GM12878 (cell line): ENCODE measurements around the gene ZNG1A. TPM values are rescaled to one million over a fixed set of nuclear protein-coding genes. Genes with fewer than 3 reads are reported as not detected.

Source experiments
- ATAC-seq: fragments of 200-7000 bp; cut with Tn5 transposase; 3 replicates; pipeline ENCODE4 v1.9.1; 2020; ENCODE audit warnings: mild to moderate bottlenecking, moderate library complexity
- BruUV-seq: library from RNA; stranded (reverse); fragments of 400-500 nt; replicated peaks from 2 replicates; lab custom pipeline; 2021; lab: Mats Ljungman, UMichigan
- CTCF ChIA-PET: fragments of 300-600 bp; sonication (Branson Sonifier 250); formaldehyde crosslinking; extraction: SDS; loops from one replicate; lab custom pipeline; 2021; ENCODE audit warnings: inconsistent platforms; lab: Yijun Ruan, JAX
- POLR2A ChIA-PET: fragments of 350-600 bp; formaldehyde crosslinking; extraction: SDS; loops from one replicate; lab custom pipeline; 2021; ENCODE audit warnings: inconsistent platforms; lab: Charles Lee
- RAD21 ChIA-PET: fragments of 300-600 bp; sonication (Branson Sonifier 250); formaldehyde crosslinking; loops from one replicate; lab custom pipeline; 2023; ENCODE audit warnings: antibody characterized with exemption; ENCODE audit not compliant: unreplicated experiment; lab: Charles Lee
- SMC1A ChIA-PET: fragments of 300-600 bp; sonication (Branson Sonifier 250); formaldehyde crosslinking; loops from one replicate; lab custom pipeline; 2023; ENCODE audit not compliant: unreplicated experiment, uncharacterized antibody; lab: Charles Lee
- DNase-seq: peaks from one replicate; pipeline ENCODE4 v3.0.0-alpha.2; 2011; ENCODE audit warnings: low read depth, low spot score
- FAIRE-seq: peaks from 3 replicates; lab custom pipeline; 2011; peaks lifted over from hg19 to GRCh38; lab: Jason Lieb, UNC
- H2AFZ ChIP-seq: 2 replicates; pipeline ENCODE4 v1.6.0; 2011; ENCODE audit warnings: low read depth, low read length, control low read depth; ENCODE audit not compliant: control insufficient read depth
- H3K27ac ChIP-seq: 2 replicates; pipeline ENCODE4 v1.5.1; 2011; ENCODE audit warnings: control low read depth; ENCODE audit not compliant: control insufficient read depth, insufficient read depth
- H3K27me3 ChIP-seq, 2 experiments: replicated peaks in 1 of 2; 2 replicates each; pipeline versions ENCODE4 v1.6.0 to v1.6.1; 2011; ENCODE audit warnings: low read length in 1 of 2; ENCODE audit not compliant: control insufficient read depth in 2 of 2, insufficient read depth in 2 of 2
- H3K36me3 ChIP-seq, 2 experiments: 2 replicates each; pipeline ENCODE4 v1.5.1; 2011; ENCODE audit warnings: low read length in 1 of 2; ENCODE audit not compliant: control insufficient read depth in 2 of 2, insufficient read depth in 2 of 2
- H3K4me1 ChIP-seq: 2 replicates; pipeline ENCODE4 v1.6.1; 2011; ENCODE audit warnings: mild to moderate bottlenecking, low read length, moderate library complexity, mixed read lengths; ENCODE audit not compliant: control insufficient read depth, insufficient read depth
- H3K4me2 ChIP-seq: 2 replicates; pipeline ENCODE4 v1.6.0; 2011; ENCODE audit warnings: control low read depth; ENCODE audit not compliant: control insufficient read depth, insufficient read depth
- H3K4me3 ChIP-seq: fragments of 200-600 bp; sonication (generic); 2 replicates; pipeline ENCODE4 v1.5.1; 2016
- H3K79me2 ChIP-seq: 2 replicates; pipeline ENCODE4 v1.6.0; 2011; ENCODE audit warnings: low read length; ENCODE audit not compliant: control insufficient read depth, insufficient read depth
- H3K9ac ChIP-seq: 2 replicates; pipeline ENCODE4 v1.8.0; 2011; ENCODE audit warnings: low read length, control low read depth, mixed read lengths; ENCODE audit not compliant: control insufficient read depth, insufficient read depth
- H3K9me3 ChIP-seq: replicated peaks from 3 replicates; pipeline ENCODE4 v1.5.1; 2011; ENCODE audit warnings: mild to moderate bottlenecking, low read length; ENCODE audit not compliant: control insufficient read depth, insufficient read depth
- H4K20me1 ChIP-seq: 2 replicates; pipeline ENCODE4 v1.6.0; 2011; ENCODE audit not compliant: control insufficient read depth, insufficient read depth
- CBX5 ChIP-seq: sonication (generic); IDR thresholded peaks from 2 replicates; pipeline ENCODE4 v1.6.1; 2016; ENCODE audit warnings: low read depth, moderate library complexity, mild to moderate bottlenecking, inconsistent platforms
- CEBPB ChIP-seq, 2 experiments: fragments of 150-350 bp in 1 of 2; IDR thresholded peaks; 2 replicates each; pipeline ENCODE4 v1.6.1; 2012 to 2014; ENCODE audit warnings: low read depth in 2 of 2, low read length in 2 of 2, borderline replicate concordance in 1 of 2, inconsistent platforms in 1 of 2
- CHD1 ChIP-seq: IDR thresholded peaks from 2 replicates; pipeline ENCODE4 v1.6.1; 2012; ENCODE audit warnings: low read depth, low read length, improper control_type of control experiment
- HSF1 ChIP-seq: fragments of 150-350 bp; IDR thresholded peaks from 2 replicates; pipeline ENCODE4 v1.6.1; 2014; ENCODE audit warnings: mild to moderate bottlenecking, low read depth, low read length
- IKZF2 ChIP-seq, 2 experiments: fragments of 450-650 bp; IDR thresholded peaks; 2 replicates each; pipeline ENCODE4 v1.6.1; 2017; ENCODE audit warnings: mild to moderate bottlenecking in 2 of 2, moderate library complexity in 2 of 2
- NFIC ChIP-seq: IDR thresholded peaks from 2 replicates; pipeline ENCODE4 v1.6.1; 2012; ENCODE audit warnings: low read depth, mild to moderate bottlenecking, inconsistent platforms, low read length, moderate library complexity
- NR2C1 ChIP-seq: fragments of 450-650 bp; IDR thresholded peaks from 2 replicates; pipeline ENCODE4 v1.6.1; 2017; ENCODE audit warnings: antibody characterized with exemption, mild to moderate bottlenecking, moderate library complexity
- SREBF2 ChIP-seq: IDR thresholded peaks from 2 replicates; pipeline ENCODE4 v1.6.1; 2012; ENCODE audit warnings: mild to moderate bottlenecking, low read length
- ZBED1 ChIP-seq: IDR thresholded peaks from 2 replicates; pipeline ENCODE4 v1.6.1; 2016; ENCODE audit warnings: borderline replicate concordance
- ZBTB40 ChIP-seq: fragments of 450-650 bp; IDR thresholded peaks from 2 replicates; pipeline ENCODE4 v1.6.1; 2016; ENCODE audit warnings: mild to moderate bottlenecking, moderate library complexity, borderline replicate concordance
- ZNF384 ChIP-seq: IDR thresholded peaks from 2 replicates; pipeline ENCODE4 v1.6.1; 2012; ENCODE audit warnings: low read depth, mild to moderate bottlenecking, low read length, improper control_type of control experiment, borderline replicate concordance
- WGBS: methylation state at CpG from one replicate; pipeline ENCODE4 v1.1.6; 2016; ENCODE audit warnings: low lambda C conversion rate; ENCODE audit not compliant: insufficient replicate concordance, insufficient coverage; ENCODE audit errors: missing lambda C conversion rate; 5-methylcytosine and 5-hydroxymethylcytosine counted together
- in situ Hi-C: fragments of 300-500 bp; cut with MboI; formaldehyde crosslinking; loops from 9 replicates; pipeline ENCODE4 v1.14.3; 2018; ENCODE audit warnings: mixed read lengths
- intact Hi-C: fragments of 100-400 bp; cut with micrococcal nuclease; formaldehyde crosslinking; loops from one replicate; pipeline ENCODE4 v1.14.2; 2022; ENCODE audit not compliant: unreplicated experiment
- polyA plus RNA-seq, 11 experiments: library from polyadenylated mRNA; depleted of rRNA in 4 of 11; unstranded in 6 of 11; stranded (reverse) in 5 of 11; fragments of >200 nt; fragmentation: Nextera tagmentation in 4 of 11; fragmentation: Illumina TruSeq in 1 of 11; extraction: Ambion mirVana in 4 of 11; extraction: Trizol in 1 of 11; gene quantifications; 1 replicate in 1 of 11; 2 replicates in 10 of 11; pipeline versions ENCODE4 v1.2.1 to v1.2.3, GENCODE V29; 2011 to 2016; ENCODE audit warnings: inconsistent platforms in 2 of 11, missing spikeins in 2 of 11, low read depth in 1 of 11
- total RNA-seq, 4 experiments: library from RNA; depleted of rRNA in 3 of 4; stranded (reverse); fragments of >200 nt in 3 of 4; fragmentation: Illumina TruSeq in 1 of 4; extraction: Trizol in 1 of 4; gene quantifications; 2 replicates each; pipeline versions ENCODE4 v1.2.1 to v1.2.3, GENCODE V29; 2013 to 2021
- TF ChIP-seq, protein P1 (sequence below): fragments of 450-650 bp; IDR thresholded peaks from 2 replicates; pipeline ENCODE4 v1.6.1; 2017; ENCODE audit warnings: mild to moderate bottlenecking, moderate library complexity

The ZNG1A gene
- total and polyA plus RNA-seq, 10 of the 15 experiments (the other 5 are each of a cell fraction or from before 2014, with no cell fraction given) = 48.0 to 179 (median 96.7) TPM

- no peak for FAIRE-seq
- intact Hi-C loops (loop anchor here (2.0 kb wide), 1 partner anchor 57 kb away; no protein-coding TSS in a partner anchor), in situ Hi-C loops (no loop called here)
- Histone ChIP-seq H4K20me1 (no peaks in the 10 kb centered on the region), H2AFZ (peak overlapping the region; percentile 69; the same call in 1 of the 2 replicates), H3K27ac (no peak overlapping the region), H3K9ac (peak overlapping the region; percentile 63), H3K4me1 (no peaks in the 10 kb centered on the region), H3K36me3 (no peaks in the 10 kb centered on the region), H3K27me3 (no peaks in the 10 kb centered on the region; a peak in 1 of 4 replicates), H3K4me2 (peak overlapping the region; percentile 93), H3K9me3 (no peaks in the 10 kb centered on the region), H3K4me3 (peak overlapping the region; percentile 85), H3K79me2 (no peaks in the 10 kb centered on the region; the same call in 1 of the 2 replicates)
- no peak for ATAC-seq
- POLR2A ChIA-PET = interaction anchor here (0.7 kb wide), 1 partner anchor 81 kb away, joined by 4 read pairs; no protein-coding TSS in a partner anchor
- RAD21 ChIA-PET = interaction anchor here (1.1 kb wide), 1 partner anchor 42 kb away, joined by 4 read pairs; no protein-coding TSS in a partner anchor
- BruUV-seq = no TSS peak
- SMC1A ChIA-PET = interaction anchor here (0.7 to 1.0 kb wide), 2 partner anchors 8 to 77 kb away, joined by 3 read pairs; no protein-coding TSS in a partner anchor
- CTCF ChIA-PET = interaction anchor here (0.9 to 1.7 kb wide), 5 partner anchors 9 to 102 kb away, joined by 3 to 5 read pairs (median 3); no protein-coding TSS in a partner anchor
- 33% methylated on average over 6 of the region's 6 CpGs for WGBS
- DNase-seq = no peak
- no peak for TF ChIP-seq ZBED1
- TF ChIP-seq CHD1 = no peak
- no peak for TF ChIP-seq IKZF2 (IDR thresholded peaks at IDR 0.05)
- TF ChIP-seq, protein P1, sequence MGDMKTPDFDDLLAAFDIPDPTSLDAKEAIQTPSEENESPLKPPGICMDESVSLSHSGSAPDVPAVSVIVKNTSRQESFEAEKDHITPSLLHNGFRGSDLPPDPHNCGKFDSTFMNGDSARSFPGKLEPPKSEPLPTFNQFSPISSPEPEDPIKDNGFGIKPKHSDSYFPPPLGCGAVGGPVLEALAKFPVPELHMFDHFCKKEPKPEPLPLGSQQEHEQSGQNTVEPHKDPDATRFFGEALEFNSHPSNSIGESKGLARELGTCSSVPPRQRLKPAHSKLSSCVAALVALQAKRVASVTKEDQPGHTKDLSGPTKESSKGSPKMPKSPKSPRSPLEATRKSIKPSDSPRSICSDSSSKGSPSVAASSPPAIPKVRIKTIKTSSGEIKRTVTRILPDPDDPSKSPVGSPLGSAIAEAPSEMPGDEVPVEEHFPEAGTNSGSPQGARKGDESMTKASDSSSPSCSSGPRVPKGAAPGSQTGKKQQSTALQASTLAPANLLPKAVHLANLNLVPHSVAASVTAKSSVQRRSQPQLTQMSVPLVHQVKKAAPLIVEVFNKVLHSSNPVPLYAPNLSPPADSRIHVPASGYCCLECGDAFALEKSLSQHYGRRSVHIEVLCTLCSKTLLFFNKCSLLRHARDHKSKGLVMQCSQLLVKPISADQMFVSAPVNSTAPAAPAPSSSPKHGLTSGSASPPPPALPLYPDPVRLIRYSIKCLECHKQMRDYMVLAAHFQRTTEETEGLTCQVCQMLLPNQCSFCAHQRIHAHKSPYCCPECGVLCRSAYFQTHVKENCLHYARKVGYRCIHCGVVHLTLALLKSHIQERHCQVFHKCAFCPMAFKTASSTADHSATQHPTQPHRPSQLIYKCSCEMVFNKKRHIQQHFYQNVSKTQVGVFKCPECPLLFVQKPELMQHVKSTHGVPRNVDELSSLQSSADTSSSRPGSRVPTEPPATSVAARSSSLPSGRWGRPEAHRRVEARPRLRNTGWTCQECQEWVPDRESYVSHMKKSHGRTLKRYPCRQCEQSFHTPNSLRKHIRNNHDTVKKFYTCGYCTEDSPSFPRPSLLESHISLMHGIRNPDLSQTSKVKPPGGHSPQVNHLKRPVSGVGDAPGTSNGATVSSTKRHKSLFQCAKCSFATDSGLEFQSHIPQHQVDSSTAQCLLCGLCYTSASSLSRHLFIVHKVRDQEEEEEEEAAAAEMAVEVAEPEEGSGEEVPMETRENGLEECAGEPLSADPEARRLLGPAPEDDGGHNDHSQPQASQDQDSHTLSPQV = no peak
- TF ChIP-seq HSF1 = no peak
- no peak for TF ChIP-seq ZBTB40
- no peak for TF ChIP-seq ZNF384
- no peak for TF ChIP-seq NR2C1
- no peak for TF ChIP-seq CEBPB (IDR thresholded peaks at IDR 0.05; ENCODE audit: borderline replicate concordance in 1 of 2, low read depth in 2 of 2, low read length in 2 of 2)
- TF ChIP-seq SREBF2 = no peak
- TF ChIP-seq NFIC = no peak
- TF ChIP-seq CBX5 = no peak
Measured at GRCh38 chr9:215631-216155, 36.8 kb upstream of the ZNG1A start.
